ENCODE measurements around the gene HPCAL1. TPM values are rescaled to one million over a fixed set of nuclear protein-coding genes. Genes with fewer than 3 reads are reported as not detected.

HPCAL1 gene
- total RNA-seq, 1 donor from 2014 or later: 401 TPM

- no peaks in the 10 kb centered on the region for H3K4me1 ChIP-seq
- no peaks in the 10 kb centered on the region for H3K27me3 ChIP-seq
- peaks cover 0 to 4% of the 10 kb centered on the region in 2 donors for H3K36me3 ChIP-seq
- no peak overlapping the region for H3K27ac ChIP-seq
- peaks cover 0 to 7% of the 10 kb centered on the region in 2 donors for H3K9me3 ChIP-seq
- TF ChIP-seq, protein P1, sequence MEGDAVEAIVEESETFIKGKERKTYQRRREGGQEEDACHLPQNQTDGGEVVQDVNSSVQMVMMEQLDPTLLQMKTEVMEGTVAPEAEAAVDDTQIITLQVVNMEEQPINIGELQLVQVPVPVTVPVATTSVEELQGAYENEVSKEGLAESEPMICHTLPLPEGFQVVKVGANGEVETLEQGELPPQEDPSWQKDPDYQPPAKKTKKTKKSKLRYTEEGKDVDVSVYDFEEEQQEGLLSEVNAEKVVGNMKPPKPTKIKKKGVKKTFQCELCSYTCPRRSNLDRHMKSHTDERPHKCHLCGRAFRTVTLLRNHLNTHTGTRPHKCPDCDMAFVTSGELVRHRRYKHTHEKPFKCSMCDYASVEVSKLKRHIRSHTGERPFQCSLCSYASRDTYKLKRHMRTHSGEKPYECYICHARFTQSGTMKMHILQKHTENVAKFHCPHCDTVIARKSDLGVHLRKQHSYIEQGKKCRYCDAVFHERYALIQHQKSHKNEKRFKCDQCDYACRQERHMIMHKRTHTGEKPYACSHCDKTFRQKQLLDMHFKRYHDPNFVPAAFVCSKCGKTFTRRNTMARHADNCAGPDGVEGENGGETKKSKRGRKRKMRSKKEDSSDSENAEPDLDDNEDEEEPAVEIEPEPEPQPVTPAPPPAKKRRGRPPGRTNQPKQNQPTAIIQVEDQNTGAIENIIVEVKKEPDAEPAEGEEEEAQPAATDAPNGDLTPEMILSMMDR (IDR thresholded peaks at IDR 0.05): no peak
- intact Hi-C loops (cut with DNase I): no loop called here
- H3K4me3 ChIP-seq: no peak overlapping the region
- no peak for DNase-seq (ENCODE audit: low spot score in 2 of 2)
These were observed 35.8 kb downstream of the HPCAL1 start for GRCh38 chr2:10338270-10339188.

- no peak for DNase-seq (ENCODE audit: low spot score in 2 of 2)
- Histone ChIP-seq H3K27ac (no peak overlapping the region), H3K9me3 (peaks cover 0 to 5% of the 10 kb centered on the region in 2 donors), H3K4me1 (no peaks in the 10 kb centered on the region), H3K4me3 (no peak overlapping the region), H3K27me3 (no peaks in the 10 kb centered on the region), H3K36me3 (peaks cover 0 to 4% of the 10 kb centered on the region in 2 donors)
- intact Hi-C loops (cut with DNase I): no loop called here
- TF ChIP-seq, protein P1 (IDR thresholded peaks at IDR 0.05): no peak
These were observed 37.2 kb downstream of the HPCAL1 start for GRCh38 chr2:10339647-10340592.

DNA sequence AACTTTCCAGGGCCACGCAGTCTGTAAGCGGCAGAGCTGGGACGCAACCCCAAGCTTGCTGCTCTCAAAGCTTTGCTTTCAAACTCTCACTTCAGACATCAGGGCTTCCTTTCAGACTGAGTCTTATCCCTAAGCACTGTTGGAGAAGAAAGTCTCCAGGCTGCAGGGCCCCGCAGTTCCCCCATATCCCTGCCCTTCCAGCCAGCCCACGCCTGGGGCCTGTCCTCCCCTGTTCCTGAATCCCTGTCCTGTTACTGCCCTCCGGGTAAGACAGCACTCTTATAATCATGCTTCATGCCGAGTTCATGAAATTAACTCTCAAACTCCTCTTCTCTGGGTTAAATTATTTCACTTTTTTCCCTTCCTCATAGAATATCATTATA lies 37.9 kb downstream of the HPCAL1 start:
- intact Hi-C loops (cut with DNase I): no loop called here
- Histone ChIP-seq H3K4me1 (no peaks in the 10 kb centered on the region), H3K36me3 (no peaks in the 10 kb centered on the region), H3K4me3 (no peak overlapping the region), H3K27ac (no peak overlapping the region), H3K9me3 (no peaks in the 10 kb centered on the region), H3K27me3 (no peaks in the 10 kb centered on the region)
- TF ChIP-seq, protein P1 (IDR thresholded peaks at IDR 0.05): no peak
- no peak for DNase-seq (ENCODE audit: low spot score in 2 of 2)

DNA sequence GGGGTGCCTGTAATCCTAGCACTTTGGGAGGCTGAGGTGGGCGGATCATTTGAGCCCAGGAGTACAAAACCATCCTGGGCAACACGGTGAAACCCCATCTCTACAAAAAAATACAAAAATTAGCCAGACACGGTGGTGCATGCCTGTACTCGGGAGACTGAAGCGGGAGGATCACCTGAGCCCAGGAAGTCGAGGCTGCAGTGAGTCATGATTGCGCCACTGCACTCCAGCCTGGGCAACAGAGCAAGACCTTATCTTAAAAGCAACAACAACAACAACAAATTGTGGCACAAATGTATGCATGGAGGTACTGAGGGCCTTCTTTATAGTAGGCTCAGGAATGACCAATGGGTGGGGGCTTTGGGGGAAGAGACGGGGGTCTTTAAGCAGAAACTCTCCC lies 38.5 kb downstream of the HPCAL1 start:
- no peak overlapping the region for H3K4me3 ChIP-seq
- no peak for DNase-seq (ENCODE audit: low spot score in 2 of 2)
- H3K36me3 ChIP-seq: no peaks in the 10 kb centered on the region
- intact Hi-C loops (cut with DNase I): no loop called here
- no peaks in the 10 kb centered on the region for H3K9me3 ChIP-seq
- TF ChIP-seq, protein P1 (IDR thresholded peaks at IDR 0.05): no peak
- H3K27ac ChIP-seq: no peak overlapping the region
- H3K27me3 ChIP-seq: no peaks in the 10 kb centered on the region
- no peaks in the 10 kb centered on the region for H3K4me1 ChIP-seq

GRCh38 chr2:10342245-10342951 lies 39.7 kb downstream of the HPCAL1 start:
- no peak for DNase-seq (ENCODE audit: low spot score in 2 of 2)
- H3K4me3 ChIP-seq: no peak overlapping the region
- no peaks in the 10 kb centered on the region for H3K36me3 ChIP-seq
- peak overlapping the region in 1 of 2 donors; percentile 29 for H3K27ac ChIP-seq
- intact Hi-C loops (cut with DNase I): no loop called here
- H3K9me3 ChIP-seq: no peaks in the 10 kb centered on the region
- H3K4me1 ChIP-seq: no peaks in the 10 kb centered on the region
- no peaks in the 10 kb centered on the region for H3K27me3 ChIP-seq
- TF ChIP-seq, protein P1 (IDR thresholded peaks at IDR 0.05): no peak
